GM12875 (cell line): Measurements from ENCODE around the gene VIPR2.

Source experiments
- H3K4me3 ChIP-seq: one replicate; pipeline ENCODE4 v1.5.1; 2011; ENCODE audit warnings: low read depth, low read length, control low read depth
- TF ChIP-seq, protein P1 (sequence below): IDR thresholded peaks from 2 replicates; pipeline ENCODE4 v1.5.1; 2011; ENCODE audit warnings: low read depth, mild to moderate bottlenecking, control low read depth, inconsistent platforms, low read length, moderate library complexity, borderline replicate concordance; ENCODE audit not compliant: insufficient read depth

VIPR2 gene

DNA sequence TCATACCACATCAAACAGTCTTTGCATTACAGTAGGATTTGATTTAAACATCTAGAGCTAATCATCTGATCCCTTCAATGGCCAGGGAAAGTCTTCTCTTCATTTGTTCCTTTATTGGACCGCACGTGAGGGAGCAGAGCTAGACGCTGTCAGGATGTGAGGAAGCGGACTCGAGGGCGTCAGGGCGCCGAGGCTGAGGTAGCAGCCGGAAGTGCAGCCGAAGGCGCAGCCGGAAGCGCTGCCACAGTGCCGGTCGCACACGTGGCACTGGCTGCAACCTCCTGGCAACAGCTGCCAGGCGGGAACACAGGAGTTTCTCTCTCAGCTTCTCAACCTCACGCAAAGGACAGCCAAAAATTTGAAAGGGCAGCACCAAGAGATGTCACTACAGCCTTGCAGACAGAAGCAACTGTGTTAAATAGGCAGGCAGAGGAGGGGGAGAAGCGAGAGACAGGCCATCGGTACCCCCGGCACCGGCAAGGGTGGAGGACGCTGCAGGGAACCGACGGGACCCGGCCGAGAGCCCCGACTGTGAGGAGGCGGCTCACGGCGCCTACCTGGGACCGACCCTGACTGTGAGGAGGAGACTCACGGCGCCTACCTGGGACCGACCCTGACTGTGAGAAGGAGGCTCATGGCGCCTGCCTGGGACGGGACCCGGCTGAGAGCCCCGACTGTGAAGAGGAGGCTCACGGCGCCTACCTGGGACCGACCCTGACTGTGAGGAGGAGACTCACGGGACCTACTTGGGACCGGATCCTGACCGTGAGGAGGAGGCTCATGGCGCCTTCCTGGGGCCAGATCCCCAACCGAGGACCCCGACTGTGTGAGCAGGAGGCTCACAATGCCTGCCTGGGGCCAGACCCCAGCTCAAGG, 32.3 kb downstream of the VIPR2 start:
- H3K4me3 ChIP-seq: no peak overlapping the region
- TF ChIP-seq, protein P1, sequence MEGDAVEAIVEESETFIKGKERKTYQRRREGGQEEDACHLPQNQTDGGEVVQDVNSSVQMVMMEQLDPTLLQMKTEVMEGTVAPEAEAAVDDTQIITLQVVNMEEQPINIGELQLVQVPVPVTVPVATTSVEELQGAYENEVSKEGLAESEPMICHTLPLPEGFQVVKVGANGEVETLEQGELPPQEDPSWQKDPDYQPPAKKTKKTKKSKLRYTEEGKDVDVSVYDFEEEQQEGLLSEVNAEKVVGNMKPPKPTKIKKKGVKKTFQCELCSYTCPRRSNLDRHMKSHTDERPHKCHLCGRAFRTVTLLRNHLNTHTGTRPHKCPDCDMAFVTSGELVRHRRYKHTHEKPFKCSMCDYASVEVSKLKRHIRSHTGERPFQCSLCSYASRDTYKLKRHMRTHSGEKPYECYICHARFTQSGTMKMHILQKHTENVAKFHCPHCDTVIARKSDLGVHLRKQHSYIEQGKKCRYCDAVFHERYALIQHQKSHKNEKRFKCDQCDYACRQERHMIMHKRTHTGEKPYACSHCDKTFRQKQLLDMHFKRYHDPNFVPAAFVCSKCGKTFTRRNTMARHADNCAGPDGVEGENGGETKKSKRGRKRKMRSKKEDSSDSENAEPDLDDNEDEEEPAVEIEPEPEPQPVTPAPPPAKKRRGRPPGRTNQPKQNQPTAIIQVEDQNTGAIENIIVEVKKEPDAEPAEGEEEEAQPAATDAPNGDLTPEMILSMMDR: no peak

- no peak overlapping the region for H3K4me3 ChIP-seq
- TF ChIP-seq, protein P1: no peak
These were observed 35.0 kb downstream of the VIPR2 start for GRCh38 chr7:159109653-159110035.

DNA sequence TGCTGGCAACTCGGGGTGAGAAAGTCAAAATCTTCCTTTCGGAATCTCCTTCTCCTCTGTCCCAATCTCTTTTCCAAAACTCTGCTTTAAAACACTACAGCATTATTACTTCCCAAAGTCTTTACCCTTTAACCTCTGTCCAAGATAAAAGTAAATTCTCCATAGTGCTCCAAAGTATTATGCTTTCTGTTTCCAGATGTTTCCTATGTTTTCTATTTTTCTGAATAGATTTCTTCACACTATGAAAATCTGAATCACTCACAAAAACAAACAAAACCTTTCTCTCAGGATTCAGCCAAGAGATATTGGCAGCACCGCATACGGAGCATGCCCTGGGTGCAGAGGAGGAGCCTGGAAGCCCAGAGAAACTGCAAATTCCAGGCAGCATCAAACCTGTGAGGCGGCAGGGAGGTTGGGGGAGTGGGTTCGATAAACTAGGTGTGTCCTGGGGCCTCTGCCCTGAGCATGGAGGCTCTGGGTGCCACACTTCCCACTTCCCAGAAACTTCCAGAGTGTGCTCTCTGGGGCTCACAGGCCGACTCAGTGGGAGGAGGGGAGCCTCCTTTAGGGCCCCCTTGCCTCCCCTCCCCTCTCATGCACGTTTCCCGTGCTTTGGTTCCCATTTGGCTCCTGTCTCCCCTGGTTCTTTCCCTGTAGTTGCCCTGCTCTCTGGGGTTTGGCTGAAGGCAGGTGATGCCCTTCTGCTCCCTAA, 35.6 kb downstream of the VIPR2 start:
- H3K4me3 ChIP-seq: no peak overlapping the region
- TF ChIP-seq, protein P1: no peak

DNA sequence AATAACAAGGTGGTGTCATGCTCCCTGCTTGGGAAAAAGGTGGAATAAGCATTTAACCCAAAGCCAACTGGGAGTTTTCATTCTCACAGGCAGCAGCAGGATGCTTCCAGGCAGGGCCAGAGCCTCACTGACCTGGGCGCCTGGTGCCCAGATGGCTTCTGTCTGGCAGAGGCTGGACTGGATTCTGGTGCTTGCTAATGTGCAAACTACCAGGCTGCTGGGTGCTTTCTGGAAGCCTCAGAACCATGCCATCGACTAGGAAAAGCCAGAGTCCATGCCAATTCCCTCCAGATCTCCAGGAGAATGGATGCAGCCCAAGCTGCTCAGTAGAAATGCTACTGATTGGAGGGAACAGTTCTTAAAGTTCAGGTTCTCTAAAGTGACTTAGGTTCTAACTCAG, 36.2 kb downstream of the VIPR2 start:
- no peak overlapping the region for H3K4me3 ChIP-seq
- TF ChIP-seq, protein P1: no peak

GRCh38 chr7:159107161-159107892, 37.3 kb downstream of the VIPR2 start:
- TF ChIP-seq, protein P1: no peak
- H3K4me3 ChIP-seq: no peak overlapping the region

GRCh38 chr7:159105832-159106811, 38.5 kb downstream of the VIPR2 start:
- H3K4me3 ChIP-seq: no peak overlapping the region
- TF ChIP-seq, protein P1: no peak
